ENCODE data around the gene VAPB.
"Not testable (repeated sequence)": the region's sequence is repeated elsewhere in the genome, so short reads cannot be mapped to it uniquely, and the experiment has no call there.

Gene VAPB

GRCh38 chr20:58388882-58389323 lies at the start of gene VAPB:
Gene VAPB, plus strand, starts transcription at chr20:58389229. Its CDS starts 231 bp downstream, at chr20:58389460.
- peak; percentile 96 for DNase-seq

- DNase-seq: no peak
Observed at GRCh38 chr20:58339741-58340140, 49.3 kb upstream of the VAPB start.

- DNase-seq: no peak
Observed at GRCh38 chr20:58340151-58340550, 48.9 kb upstream of the VAPB start.

GRCh38 chr20:58340853-58341252 lies 48.2 kb upstream of the VAPB start:
- DNase-seq: no peak

- no peak for DNase-seq
Observed at GRCh38 chr20:58342104-58342945, 46.7 kb upstream of the VAPB start.

- DNase-seq: no peak
Observed at GRCh38 chr20:58344741-58345140, 44.3 kb upstream of the VAPB start.

- no peak for DNase-seq
Observed at GRCh38 chr20:58349570-58349969, 39.5 kb upstream of the VAPB start.

GRCh38 chr20:58352468-58352867 lies 36.6 kb upstream of the VAPB start:
- DNase-seq: no peak

GRCh38 chr20:58359441-58359840 lies 29.6 kb upstream of the VAPB start:
- DNase-seq: no peak

GRCh38 chr20:58360936-58361335 lies 28.1 kb upstream of the VAPB start:
- no peak for DNase-seq

- no peak for DNase-seq
Observed at GRCh38 chr20:58361481-58362205, 27.4 kb upstream of the VAPB start.

- DNase-seq: no peak
Observed at GRCh38 chr20:58362206-58362516, 26.9 kb upstream of the VAPB start.

- DNase-seq: no peak
Observed at GRCh38 chr20:58362970-58363369, 26.1 kb upstream of the VAPB start.

GRCh38 chr20:58366866-58367265 lies 22.2 kb upstream of the VAPB start:
- DNase-seq: no peak

GRCh38 chr20:58372806-58373205 lies 16.2 kb upstream of the VAPB start:
- DNase-seq: no peak

- DNase-seq: not testable (repeated sequence)
Observed at GRCh38 chr20:58373296-58373695, 15.7 kb upstream of the VAPB start.

- no peak for DNase-seq
Observed at GRCh38 chr20:58374027-58374850, 14.8 kb upstream of the VAPB start.

- no peak for DNase-seq
Observed at GRCh38 chr20:58374906-58375758, 13.9 kb upstream of the VAPB start.

- DNase-seq: no peak
Observed at GRCh38 chr20:58375759-58376352, 13.2 kb upstream of the VAPB start.

- DNase-seq: no peak
Observed at GRCh38 chr20:58377017-58377416, 12.0 kb upstream of the VAPB start.

GRCh38 chr20:58377766-58378401 lies 11.1 kb upstream of the VAPB start:
- DNase-seq: no peak

GRCh38 chr20:58378704-58379103 lies 10.3 kb upstream of the VAPB start:
- DNase-seq: no peak
